HG02852 (cell line): ENCODE results near the gene EPHA3.

Experiments used
- ATAC-seq: cut with Tn5 transposase; IDR thresholded peaks from one replicate; pipeline ENCODE4 v1.9.1; 2021; ENCODE audit warnings: mild to moderate bottlenecking, moderate library complexity; ENCODE audit not compliant: unreplicated experiment

The EPHA3 gene

DNA sequence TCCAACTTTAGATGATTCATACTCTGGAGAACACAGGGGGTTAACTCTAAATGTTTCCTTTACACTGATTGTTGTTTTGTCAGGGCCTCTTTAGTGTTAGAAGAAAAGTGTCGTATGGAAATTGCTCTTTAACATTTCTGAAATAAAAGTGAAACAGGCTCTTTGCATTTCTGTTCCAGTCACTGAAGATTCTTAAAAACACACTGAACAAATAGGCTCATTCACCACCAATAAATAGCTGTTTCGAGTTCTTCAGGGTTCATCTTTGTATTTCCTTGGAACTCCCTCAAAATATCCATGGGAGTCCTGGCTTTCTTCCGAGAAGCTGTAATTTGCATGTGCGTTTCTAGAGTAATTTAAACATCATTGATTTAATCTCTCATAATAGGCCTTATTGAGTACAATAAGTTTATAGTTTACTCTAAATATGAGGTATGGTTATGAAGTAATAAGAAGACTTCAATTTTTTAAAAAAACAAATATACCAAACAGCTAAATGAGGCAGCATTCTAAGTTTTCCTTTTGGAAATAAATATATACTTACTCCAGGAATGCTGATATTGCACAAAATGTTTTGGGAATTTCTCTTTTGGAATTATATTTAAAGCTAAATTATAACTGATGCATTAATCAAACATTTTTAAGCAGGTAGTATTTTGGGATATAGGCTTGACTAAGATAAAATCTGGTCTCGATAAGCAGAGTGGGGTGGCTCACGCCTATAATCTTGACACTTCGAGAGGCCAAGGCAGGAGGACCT lies 327.4 kb downstream of the EPHA3 start:
- ATAC-seq, result no peak

DNA sequence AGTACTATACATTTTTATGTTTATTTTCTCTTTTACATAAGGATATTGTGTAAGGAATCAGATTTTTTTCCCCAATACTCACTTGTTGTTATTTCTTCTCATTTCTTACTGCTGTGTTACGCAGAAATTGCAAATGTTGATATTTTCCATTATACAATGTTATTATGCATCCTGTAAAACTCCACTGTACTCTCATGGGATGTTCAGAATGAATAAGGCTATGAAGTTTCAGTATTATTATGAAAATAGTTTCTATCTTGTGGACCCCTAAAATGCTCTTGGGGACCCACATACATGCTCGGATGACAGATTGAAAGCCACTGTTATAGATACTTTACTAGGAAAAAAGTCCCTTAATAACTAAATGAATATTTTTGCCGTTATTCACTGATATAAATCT lies 329.4 kb downstream of the EPHA3 start:
- ATAC-seq, result no peak

DNA sequence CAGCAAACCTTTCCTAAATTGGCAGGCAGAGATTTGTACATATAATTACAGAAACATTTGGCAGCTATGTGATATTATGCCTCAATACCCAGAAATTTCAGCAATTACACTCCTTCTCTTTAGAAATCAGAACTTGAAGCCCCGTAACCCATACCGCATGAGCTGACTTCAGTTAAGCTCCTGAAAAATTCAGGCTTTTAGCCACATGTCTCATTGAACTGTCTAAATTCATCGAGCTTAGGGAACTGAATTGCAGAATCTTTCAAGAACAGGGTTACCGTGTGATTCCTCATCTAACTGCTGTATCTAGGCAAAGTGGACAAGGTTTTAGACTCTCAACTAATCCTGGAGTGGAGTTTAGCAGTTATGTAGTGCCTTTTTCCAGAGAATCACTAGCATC lies 333.0 kb downstream of the EPHA3 start:
- no peak for ATAC-seq

DNA sequence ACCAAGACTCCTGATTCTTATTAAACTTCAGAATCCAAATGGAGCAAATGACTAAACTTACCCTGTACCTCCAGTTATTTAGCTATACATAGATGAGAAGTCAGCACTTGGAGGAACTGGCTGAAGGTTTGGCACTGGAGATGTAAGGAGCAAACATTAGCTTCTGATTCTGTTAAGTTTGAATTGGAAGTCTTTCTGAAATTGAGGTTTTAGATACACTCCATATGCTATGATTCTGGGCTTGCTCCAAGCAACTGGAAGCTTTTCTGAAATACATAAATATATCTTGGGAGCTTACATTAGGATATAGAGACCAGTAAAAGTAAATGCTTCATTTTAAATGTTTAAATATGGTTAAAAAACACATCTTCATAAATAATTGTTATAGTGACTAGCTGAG lies 333.7 kb downstream of the EPHA3 start:
- ATAC-seq, result no peak

DNA sequence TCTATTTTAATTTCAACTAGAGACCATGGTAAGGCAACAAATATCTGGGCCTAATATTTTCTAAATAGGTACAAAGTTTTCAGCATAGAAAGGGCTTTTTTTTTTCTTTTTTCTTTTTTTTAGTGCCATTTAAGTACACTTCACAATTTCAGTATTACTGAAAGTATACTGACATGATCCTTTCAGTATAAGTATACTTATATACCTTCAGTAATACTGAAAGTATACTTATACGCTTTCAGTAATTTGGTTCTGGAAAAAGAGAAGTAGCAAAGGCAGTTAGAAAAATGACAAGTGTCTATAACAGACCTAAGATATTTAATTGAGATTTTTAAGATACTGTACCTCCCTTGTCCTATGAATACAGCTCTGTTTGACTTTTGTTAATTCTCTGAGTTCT lies 339.2 kb downstream of the EPHA3 start:
- ATAC-seq, result no peak

DNA sequence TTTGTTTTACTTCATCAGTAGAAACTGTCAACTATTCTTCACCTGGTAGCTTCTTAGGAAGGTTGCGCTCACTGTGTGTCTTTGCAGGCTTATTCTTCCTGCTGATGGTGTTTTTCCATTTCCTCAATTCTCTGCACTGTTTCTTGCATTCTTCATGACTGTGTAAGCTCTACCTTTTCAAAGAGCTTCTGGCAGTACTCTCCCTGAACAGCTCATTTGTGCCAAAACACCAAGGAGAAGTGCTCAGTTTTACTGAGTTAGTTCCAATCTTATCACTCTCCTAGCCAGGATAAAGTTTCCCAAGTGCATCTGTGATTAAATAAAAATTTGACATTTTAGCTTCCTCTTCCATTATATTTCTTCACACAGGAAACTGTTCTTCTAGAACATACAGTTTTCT lies 339.8 kb downstream of the EPHA3 start:
- ATAC-seq, result no peak

DNA sequence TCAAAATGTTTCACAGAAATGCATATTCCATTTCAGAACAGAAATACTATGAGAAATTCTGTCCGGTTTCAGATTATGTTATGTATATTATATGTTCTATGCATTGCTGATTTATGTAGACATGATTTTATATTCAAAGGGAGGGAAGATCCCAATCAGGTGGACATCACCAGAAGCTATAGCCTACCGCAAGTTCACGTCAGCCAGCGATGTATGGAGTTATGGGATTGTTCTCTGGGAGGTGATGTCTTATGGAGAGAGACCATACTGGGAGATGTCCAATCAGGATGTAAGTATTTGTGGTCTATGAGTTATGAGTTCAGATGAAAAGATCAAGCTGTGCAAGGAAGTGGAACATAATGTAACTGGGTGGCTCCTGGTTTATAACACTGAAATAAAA lies 341.7 kb downstream of the EPHA3 start:
- no peak for ATAC-seq

DNA sequence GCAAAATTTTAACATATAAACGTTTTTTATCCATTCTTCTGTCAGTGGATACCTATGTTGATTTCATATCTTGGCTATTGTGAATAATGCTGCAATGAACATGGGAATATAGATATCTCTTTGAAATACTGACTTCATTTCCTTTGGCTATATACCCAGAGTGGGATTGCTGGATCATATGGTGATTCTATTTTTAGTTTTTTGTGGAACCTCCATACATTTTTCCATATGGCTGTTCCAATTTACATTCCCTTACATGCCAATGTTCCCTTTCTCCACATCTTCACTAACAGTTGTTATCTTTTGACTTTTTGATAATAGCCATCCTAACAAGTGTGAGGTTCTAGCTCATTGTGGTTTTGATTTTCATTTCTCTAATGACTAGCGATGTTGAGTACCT lies 344.6 kb downstream of the EPHA3 start:
- no peak for ATAC-seq

DNA sequence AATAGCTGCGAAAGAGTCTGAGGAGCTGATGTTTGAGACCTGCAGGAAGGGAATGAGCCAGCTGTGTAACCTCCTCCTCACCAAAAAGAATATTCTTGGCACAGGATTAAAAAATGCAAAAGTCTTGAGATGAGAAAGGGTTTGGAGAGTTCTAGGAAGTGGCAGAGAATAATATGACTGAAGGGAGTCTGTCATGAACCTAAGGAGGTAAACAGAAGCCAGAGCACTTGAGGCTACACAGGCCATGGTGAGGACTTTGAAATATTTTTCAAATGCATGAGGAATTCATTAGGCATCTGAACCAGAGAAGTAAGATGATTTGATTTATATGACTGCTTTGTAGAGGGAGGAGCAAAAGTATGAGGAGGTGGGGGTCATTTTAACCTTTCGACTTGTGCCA lies 347.8 kb downstream of the EPHA3 start:
- ATAC-seq, result no peak

DNA sequence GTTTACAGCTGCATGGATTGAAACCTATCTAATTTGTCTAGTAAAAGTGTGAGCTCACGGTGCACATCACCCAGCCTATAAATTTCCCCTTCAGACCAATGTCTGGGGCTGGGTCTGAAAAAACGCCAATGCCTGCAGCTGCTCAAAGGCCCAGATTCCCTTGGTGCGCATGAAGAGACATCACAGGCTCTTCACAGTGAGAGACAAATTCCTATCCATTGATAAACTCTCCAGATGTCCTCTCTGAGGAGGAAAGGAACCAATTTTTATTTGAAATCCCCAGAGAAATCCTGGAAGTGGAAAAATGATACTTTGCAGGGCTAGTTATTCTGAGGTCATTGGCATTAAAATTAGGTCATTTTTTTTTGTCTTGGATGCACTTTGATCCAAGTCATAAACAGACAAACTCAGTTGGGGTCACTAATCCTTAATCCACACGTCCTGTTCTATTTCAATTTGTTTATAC lies 360.5 kb downstream of the EPHA3 start:
- ATAC-seq, result no peak

DNA sequence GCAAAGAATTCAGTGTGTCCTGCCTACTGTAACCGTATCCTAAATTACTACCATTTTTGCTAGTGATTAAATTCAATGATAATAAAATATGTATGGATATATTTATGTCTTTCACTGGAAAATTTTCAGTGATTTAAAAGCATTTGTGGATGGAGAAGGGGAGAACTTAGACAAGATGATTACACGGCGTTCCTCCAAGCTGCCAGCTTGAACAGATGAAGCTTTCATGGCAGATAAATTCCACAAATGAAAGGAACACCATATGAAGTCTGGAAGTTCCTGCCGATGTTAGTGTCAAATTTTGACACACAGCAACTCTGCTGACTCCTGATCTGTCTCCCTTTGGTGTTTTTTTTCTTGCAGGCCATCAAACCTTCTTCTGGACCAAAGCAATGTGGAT lies 364.7 kb downstream of the EPHA3 start:
- ATAC-seq, result no peak

DNA sequence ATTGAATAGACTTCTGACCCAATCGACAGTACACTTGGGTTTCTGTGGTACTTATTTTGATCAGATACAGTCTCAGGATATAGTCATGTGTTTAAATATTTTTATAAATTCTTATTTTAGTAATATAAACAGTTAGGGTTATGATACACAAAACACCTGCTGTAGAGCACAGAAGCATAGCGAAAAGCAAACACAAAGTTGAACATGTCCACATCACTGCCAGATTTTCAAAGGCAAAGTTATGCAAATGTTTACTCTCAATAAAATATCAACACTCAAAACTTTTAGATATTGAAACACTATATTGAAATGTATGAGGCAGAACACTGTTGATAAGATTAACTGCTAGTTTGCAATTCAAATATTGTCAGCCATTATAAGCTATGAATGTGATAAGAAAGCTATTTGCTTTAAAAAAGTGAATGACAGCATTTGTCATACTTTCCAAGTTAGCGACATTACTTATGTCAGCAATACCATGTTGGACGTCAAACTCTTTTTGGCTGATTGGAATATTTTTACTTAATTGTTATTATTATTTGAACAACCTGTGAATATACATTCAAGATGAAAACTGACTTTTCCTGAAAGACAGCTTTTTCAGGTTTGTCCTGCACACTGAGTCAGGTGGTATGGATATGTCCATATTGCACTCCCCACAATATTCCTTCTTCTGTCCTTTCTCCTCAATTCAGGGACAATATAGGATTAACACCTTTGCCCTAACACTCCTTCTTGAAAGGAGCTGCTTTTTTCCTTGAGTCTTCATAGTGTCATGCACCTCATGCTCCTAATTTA lies 367.1 kb downstream of the EPHA3 start:
- ATAC-seq, result no peak

DNA sequence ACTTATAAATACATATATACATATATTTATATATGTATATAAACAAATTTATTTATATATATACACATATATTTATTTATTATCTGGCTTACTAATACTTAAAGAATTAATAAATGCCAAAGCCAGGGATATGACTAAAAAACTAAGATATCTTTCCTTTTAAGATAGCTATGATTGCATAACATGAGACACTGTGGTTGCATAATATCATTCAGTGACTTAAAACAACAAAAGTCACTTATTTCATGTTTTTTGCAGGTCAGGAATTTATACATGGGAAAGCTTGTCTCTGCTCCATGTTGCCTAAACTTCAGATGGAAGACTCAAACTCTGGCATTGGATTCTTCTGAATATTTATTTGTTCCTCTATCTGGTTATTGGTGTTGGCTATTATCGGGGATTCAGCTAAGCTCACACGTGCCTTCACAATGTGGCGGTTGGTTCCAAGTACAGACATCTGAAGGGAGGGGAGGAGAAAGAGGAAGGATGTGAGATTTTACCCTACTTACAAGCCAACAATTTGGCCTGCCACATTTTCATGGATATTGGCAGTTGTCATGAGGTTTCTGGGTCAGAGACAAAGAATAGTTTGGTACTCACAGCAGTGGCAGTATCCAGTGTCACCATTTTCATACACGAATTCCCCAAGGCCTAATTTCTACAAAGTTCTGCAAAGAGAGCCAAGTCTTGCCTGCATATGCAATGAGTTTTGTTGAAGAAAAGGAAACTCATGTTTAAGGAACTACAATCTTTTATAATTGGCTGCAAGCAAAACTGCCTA lies 381.6 kb downstream of the EPHA3 start:
- no peak for ATAC-seq

DNA sequence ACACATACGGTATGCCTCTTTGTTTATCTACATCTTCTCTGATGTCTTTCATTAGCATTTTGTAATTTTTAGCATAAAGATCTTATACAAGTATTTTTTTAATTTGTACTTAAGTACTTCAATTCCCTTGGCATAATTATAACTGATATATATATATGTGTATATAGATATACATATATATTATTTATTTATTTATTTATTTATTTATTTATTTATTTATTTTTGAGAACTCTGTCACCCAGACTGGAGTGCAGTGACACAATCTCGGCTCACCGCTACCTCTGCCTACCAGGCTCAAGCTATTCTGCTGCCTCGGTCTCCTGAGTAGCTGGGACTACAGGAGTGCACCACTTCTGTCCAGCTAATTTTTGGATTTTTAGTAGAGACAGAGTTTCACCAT lies 382.7 kb downstream of the EPHA3 start:
- no peak for ATAC-seq

DNA sequence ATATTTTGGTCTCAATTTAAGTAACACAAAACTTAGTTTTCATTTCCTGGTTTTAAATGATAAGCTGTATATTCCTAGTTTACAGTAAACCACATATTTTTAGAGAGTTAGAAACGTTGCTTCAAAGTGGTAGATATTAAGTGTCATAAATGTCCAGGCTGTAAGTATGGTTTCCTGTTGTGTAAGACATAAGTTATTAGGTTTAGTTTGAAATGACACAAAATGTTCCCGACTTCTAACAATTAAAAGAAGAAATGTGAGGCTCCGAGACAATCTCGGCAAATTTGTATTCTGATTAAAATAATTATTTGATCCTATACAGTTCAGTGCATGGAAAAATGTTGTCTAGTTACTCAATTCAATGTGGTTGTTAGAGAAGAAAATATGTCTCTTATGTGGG lies 387.3 kb downstream of the EPHA3 start:
- ATAC-seq, result no peak

DNA sequence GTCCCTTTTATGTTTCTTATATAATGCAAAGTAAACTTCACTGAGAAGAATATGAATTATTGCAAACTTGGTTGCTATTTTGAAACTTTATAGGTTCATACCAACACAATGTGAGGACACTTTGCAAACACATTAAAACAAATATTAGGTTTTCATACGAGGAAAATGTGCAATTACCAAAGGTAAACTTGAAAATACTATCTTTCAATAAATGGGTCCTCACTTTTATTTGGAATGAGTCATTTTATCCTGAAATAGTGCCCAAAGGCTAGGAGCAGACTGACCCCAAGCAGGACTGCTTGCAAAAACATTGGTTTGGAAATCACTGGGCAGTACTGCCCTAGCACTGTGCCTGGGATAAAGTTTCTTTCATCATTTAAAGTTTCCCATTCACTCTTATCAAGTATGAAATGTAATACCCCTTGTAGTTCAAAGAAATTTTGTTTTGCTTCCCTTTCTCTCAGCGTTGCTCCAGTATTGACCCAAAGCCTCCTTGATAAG lies 396.5 kb downstream of the EPHA3 start:
- no peak for ATAC-seq

DNA sequence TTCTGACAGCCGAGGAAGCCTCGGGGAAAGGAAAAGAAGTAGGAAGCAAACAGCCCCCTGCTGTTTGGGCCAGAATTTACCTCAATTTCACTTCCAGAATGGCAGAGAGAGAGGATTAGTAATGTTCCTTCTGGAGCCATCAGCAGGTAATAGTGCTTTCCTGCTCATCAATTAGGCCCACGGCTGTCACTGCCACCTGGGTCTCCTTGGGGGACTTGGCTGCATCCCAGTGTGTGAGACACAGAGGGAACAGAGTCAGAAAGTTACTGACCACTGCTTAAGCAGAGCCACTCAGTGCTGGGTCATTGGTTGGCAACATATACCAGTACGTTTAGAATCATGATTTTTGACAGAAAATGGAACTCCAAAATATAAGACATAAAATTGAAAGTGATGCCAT lies 397.0 kb downstream of the EPHA3 start:
- no peak for ATAC-seq

DNA sequence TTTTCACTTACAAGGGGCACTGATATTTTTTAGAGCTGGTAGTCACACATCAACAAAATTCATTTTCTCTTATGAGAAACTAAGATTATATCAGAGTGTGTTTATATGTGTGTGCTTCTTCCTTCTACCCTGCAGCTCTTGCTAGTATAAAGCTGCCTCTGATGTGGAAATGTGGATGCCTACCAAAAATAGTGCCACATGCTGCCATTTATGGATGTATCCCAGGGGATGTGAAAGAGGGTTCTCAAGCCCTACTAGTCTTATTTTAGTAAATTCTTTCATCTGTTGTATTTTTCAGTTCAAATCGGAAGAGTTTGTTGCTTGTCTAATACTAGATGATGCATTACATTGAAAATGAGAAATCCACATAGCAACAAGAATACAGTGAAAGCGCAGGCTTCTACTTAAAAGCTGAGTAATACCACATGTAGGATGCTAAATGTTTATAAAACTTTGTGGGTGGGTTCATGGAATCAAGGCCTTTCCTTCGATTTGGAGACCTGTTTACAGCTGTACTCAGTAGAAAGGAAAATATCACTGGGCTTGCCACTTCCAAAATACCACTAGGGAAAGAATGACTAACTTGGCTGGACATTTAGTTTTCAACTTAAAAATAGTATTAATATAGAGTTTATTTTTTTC lies 399.2 kb downstream of the EPHA3 start:
- no peak for ATAC-seq

DNA sequence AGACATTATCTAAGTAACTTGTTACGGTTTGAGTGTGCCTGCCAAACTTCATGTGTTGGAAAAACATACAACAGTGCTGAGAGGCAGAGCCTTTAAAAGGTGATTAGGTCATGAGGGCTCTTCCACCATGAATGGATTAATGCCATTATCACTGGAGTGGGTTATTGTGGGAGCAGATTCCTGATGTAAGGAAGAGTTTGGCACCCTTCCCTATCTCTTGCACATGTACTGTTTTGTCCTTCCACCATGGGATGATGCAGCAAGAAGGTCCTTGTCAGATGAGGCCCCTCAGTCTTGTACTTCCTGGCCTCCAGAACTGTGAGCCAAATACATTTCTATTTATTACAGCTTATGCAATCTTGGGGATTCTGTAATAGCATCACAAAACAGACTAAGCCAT lies 413.9 kb downstream of the EPHA3 start:
- no peak for ATAC-seq

DNA sequence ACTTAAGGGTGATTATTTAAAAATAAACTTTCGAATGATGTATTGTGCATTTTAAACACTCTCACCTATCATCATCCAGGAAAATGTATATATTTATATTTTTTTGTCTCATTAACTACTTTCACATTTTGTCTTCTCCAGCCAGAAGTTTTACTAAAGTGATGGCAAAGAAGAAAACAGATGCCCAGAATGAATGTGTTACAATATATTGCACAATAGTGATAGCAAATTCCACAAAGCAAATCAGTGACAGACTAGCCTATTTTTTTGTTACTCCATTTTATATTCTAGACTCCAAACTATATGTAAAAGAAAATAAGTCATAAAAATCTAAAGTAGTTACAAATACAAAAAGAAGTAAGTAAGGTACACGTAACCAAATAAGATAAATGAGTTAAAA lies 414.7 kb downstream of the EPHA3 start:
- no peak for ATAC-seq

DNA sequence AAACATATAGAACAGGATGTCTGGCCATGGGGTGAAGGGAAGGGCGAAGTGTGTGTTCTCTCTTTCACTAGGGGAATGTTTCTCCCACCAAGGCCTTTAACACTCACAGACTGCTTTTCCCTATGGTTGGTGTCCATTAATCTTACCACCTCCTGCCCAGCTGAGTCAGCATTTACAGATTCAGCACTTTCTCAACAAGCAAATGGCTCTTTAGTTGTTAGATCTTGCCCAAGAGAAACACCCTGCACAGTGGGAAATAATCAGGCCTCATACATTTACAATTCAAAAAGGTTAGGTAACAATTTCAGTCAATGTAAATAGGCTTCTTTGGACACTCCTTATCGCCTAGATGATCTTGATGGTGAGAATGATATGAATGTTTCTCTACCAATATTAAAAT lies 418.2 kb downstream of the EPHA3 start:
- no peak for ATAC-seq
